Fibroblast of gingiva (primary cell): Measurements from ENCODE around the gene SEMA4B.
"Not testable (repeated sequence)": the region's sequence is repeated elsewhere in the genome, so short reads cannot be mapped to it uniquely, and the experiment has no call there.

Experiments used
- DNase-seq: peaks from one replicate; pipeline ENCODE4 v3.0.0-alpha.2; 2011; ENCODE audit warnings: low read depth

The SEMA4B gene

GRCh38 chr15:90261811-90262210 is 60.7 kb downstream of the SEMA4B start:
- DNase-seq: no peak

- DNase-seq: no peak
Measured at GRCh38 chr15:90262426-90262825, 61.3 kb downstream of the SEMA4B start.

- no peak for DNase-seq
Measured at GRCh38 chr15:90264671-90265070, 63.5 kb downstream of the SEMA4B start.

GRCh38 chr15:90265271-90266060 is 64.3 kb downstream of the SEMA4B start, which contains the start of gene NGRN:
Gene NGRN, plus strand, starts transcription at chr15:90265672. Its CDS starts 41 bp downstream, at chr15:90265713.
- peak; percentile 85 for DNase-seq

- no peak for DNase-seq
Measured at GRCh38 chr15:90266061-90266431, 64.9 kb downstream of the SEMA4B start.

GRCh38 chr15:90266485-90266884 is 65.4 kb downstream of the SEMA4B start:
- peak; percentile 19 for DNase-seq

- no peak for DNase-seq
Measured at GRCh38 chr15:90268415-90268814, 67.3 kb downstream of the SEMA4B start.

GRCh38 chr15:90270502-90271150 is 69.5 kb downstream of the SEMA4B start:
- no peak for DNase-seq

GRCh38 chr15:90271459-90272166 is 70.5 kb downstream of the SEMA4B start:
- DNase-seq: no peak

- not testable (repeated sequence) for DNase-seq
Measured at GRCh38 chr15:90278467-90278866, 77.3 kb downstream of the SEMA4B start.
